CD4-positive, alpha-beta memory T cell (primary cell): ENCODE results near the gene CYP3A7. TPM values are rescaled to one million over a fixed set of nuclear protein-coding genes. Genes with fewer than 3 reads are reported as not detected.
A peak's percentile ranks its signal among the peaks of the same experiment; 100 is the strongest.

Source experiments
- CTCF ChIA-PET: fragments of 350-600 bp; sonication (Branson Sonifier 250); formaldehyde crosslinking; loops from one replicate; lab custom pipeline; 2021; ENCODE audit warnings: inconsistent platforms; ENCODE audit not compliant: partially characterized antibody; lab: Charles Lee
- POLR2A ChIA-PET: fragments of 350-600 bp; sonication (Branson Sonifier 250); formaldehyde crosslinking; loops from one replicate; lab custom pipeline; 2021; ENCODE audit not compliant: partially characterized antibody; lab: Charles Lee
- DNase-seq, 5 donors: peaks; one replicate each; pipeline versions ENCODE4 v3.0.0 to v3.0.0-alpha.2; 2020 to 2022; ENCODE audit warnings: mixed read lengths in 1 of 5
- H3K27ac ChIP-seq: one replicate; pipeline ENCODE4 v1.7.0; 2013; ENCODE audit warnings: low read depth, low read length
- H3K27me3 ChIP-seq: 2 replicates; pipeline ENCODE4 v1.7.0; 2013; ENCODE audit warnings: mild to moderate bottlenecking, low read length, moderate library complexity; ENCODE audit not compliant: insufficient read depth
- H3K36me3 ChIP-seq: 2 replicates; pipeline ENCODE4 v1.7.0; 2013; ENCODE audit warnings: mild to moderate bottlenecking, low read length, moderate library complexity; ENCODE audit not compliant: insufficient read depth
- H3K4me1 ChIP-seq: 2 replicates; pipeline ENCODE4 v1.7.0; 2013; ENCODE audit warnings: mild to moderate bottlenecking, low read length, moderate library complexity; ENCODE audit not compliant: insufficient read depth
- H3K4me3 ChIP-seq, 2 donors: one replicate each; pipeline ENCODE4 v1.7.0; 2013; ENCODE audit warnings: low read length in 2 of 2, mild to moderate bottlenecking in 1 of 2
- H3K9me3 ChIP-seq, 2 donors: one replicate each; pipeline ENCODE4 v1.7.0; 2013; ENCODE audit warnings: low read length in 2 of 2, control low read depth in 1 of 2; ENCODE audit not compliant: control insufficient read depth in 1 of 2
- H3K27ac Mint-ChIP-seq, 7 donors: one replicate each; pipeline ENCODE4 v1.8.0; 2020 to 2021; ENCODE audit warnings: mixed read lengths in 7 of 7, mild to moderate bottlenecking in 6 of 7, inconsistent platforms in 3 of 7, moderate library complexity in 3 of 7
- H3K27me3 Mint-ChIP-seq, 2 donors: one replicate each; pipeline ENCODE4 v1.8.0; 2020 to 2021; ENCODE audit warnings: mixed read lengths in 2 of 2
- H3K36me3 Mint-ChIP-seq, 2 donors: one replicate each; pipeline ENCODE4 v1.8.0; 2020 to 2021; ENCODE audit warnings: mixed read lengths in 2 of 2, inconsistent platforms in 1 of 2, mild to moderate bottlenecking in 1 of 2
- H3K4me1 Mint-ChIP-seq, 4 donors: one replicate each; pipeline ENCODE4 v1.8.0; 2020 to 2021; ENCODE audit warnings: mixed read lengths in 4 of 4, mild to moderate bottlenecking in 1 of 4
- H3K4me3 Mint-ChIP-seq, 8 donors: one replicate each; pipeline ENCODE4 v1.8.0; 2020 to 2021; ENCODE audit warnings: mixed read lengths in 8 of 8, mild to moderate bottlenecking in 7 of 8, moderate library complexity in 6 of 8, inconsistent platforms in 3 of 8
- H3K9me3 Mint-ChIP-seq, 8 donors: one replicate each; pipeline ENCODE4 v1.8.0; 2020 to 2021; ENCODE audit warnings: mixed read lengths in 8 of 8, mild to moderate bottlenecking in 5 of 8, inconsistent platforms in 3 of 8, moderate library complexity in 1 of 8
- intact Hi-C: fragments of 100-400 bp; cut with micrococcal nuclease; formaldehyde crosslinking; loops from one replicate; pipeline ENCODE4 v1.15.1; 2023
- polyA plus RNA-seq, 2 donors: library from polyadenylated mRNA; unstranded; fragments of 300-500 nt; fragmentation: Illumina TruSeq; gene quantifications; one replicate each; pipeline ENCODE4 v1.2.3, GENCODE V29; 2021
- total RNA-seq, 2 experiments: library from RNA; stranded (reverse); gene quantifications; one replicate each; pipeline ENCODE4 v1.2.3, GENCODE V29; 2021

The CYP3A7 gene
- total and polyA plus RNA-seq, 4 experiments from 2014 or later: 0.07 TPM; not detected in 3

DNA sequence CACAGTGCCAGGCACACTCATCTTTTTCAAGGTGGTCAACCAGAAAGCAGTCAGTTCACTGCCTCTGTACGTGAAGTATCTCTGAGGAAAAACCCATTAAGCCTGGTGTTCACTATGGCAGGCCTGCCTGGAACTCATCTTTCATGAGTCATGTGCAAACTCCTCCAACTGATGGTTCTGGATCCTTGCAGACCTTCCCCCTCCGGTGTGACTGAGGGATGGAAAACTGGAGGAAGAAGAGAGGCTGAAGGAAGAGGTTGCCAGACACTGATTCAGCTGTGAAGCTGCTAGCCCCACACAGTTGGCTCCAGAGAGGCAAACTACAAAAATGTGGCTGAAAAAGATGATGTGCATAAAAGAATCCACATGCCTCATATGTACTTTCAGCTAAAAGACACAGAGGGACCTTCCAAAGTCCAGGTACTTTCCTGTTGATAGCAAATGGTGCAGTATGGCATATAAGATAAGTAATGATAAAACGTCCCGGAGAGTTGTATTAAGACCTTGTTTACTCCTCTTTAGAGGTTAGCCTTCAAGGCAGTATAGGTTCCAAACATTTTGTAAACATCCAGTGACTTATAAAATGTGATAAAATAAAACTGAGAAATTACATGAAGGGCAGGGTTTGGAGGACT lies 57.9 kb downstream of the CYP3A7 start:
- no peak overlapping the region for H3K27ac ChIP-seq
- H3K4me3 ChIP-seq: no peak overlapping the region
- no peak for DNase-seq
- no peaks in the 10 kb centered on the region for H3K9me3 ChIP-seq
- Mint-ChIP-seq H3K4me1 (peaks cover 11 to 26% (median 17%) of the 10 kb centered on the region in 4 donors), H3K9me3 (peaks cover 0 to 3% (median 0%) of the 10 kb centered on the region in 8 donors), H3K4me3 (no peak overlapping the region), H3K27ac (peak overlapping the region in 1 of 7 donors; percentile 29), H3K36me3 (peaks cover 2 to 18% of the 10 kb centered on the region in 2 donors), H3K27me3 (peaks cover 0 to 5% of the 10 kb centered on the region in 2 donors)
- ChIA-PET POLR2A (no interaction called here), CTCF (no interaction called here)
- peaks cover 6% of the 10 kb centered on the region for H3K4me1 ChIP-seq
- no peaks in the 10 kb centered on the region for H3K36me3 ChIP-seq
- H3K27me3 ChIP-seq: no peaks in the 10 kb centered on the region
- intact Hi-C loops: no loop called here

DNA sequence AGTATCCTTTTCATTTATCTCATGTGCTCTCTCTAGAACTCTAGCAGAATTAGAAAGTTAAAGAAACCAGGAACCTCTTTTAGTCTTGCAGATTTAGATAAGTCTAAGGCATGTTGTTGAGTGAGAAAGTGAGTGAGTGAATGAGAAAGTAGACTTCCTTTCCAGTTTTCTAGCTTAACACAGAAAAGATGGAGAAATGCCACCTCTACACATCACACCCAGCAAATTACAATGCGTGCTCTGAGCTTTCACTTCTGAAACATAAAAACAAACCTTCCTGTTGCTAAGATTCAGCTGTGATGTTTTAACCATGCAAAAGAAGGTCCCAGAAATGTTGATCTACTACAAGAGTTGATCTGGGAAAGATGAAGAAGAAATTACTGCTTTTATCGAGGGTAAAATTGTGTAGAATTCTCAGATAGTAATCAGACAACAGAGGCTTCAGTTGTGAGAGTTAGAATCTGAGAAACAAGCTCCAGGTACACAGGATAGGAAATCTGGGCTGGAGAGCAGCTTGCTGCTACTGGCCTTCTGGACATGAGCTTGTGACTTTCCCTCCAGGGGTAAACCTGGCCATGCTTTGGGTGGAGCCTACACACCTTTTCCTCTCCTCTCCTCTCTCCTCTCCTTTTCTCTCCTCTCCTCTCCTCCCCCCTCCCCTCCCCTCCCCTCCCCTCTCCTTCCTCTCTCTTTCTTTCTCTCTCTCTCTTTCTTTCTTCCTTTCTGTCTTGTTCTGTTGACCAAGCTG lies 59.8 kb downstream of the CYP3A7 start:
- Mint-ChIP-seq H3K27me3 (peaks cover 0 to under 1% of the 10 kb centered on the region in 2 donors), H3K4me3 (peak overlapping the region in 6 of 8 donors; percentile 14 to 58 (median 36))
- POLR2A ChIA-PET: no interaction called here

DNA sequence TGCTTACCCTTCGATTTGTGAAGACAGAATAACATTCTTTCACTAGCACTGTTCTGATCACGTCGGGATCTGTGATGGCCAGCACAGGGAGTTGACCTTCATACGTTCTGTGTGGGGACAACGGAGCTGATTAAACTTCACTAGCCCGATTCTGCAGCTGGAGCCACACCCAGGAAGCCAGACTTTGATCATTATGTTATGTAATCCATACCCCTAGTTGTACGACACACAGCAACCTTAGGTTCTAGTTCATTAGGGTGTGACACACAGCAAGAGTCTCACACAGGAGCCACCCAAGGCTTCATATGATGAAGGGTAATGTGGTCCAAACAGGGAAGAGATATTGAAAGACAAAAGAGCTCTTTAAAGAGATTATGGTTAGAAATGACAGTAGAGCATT lies 62.4 kb downstream of the CYP3A7 start:
- H3K36me3 ChIP-seq: no peaks in the 10 kb centered on the region
- ChIA-PET CTCF (no interaction called here), POLR2A (no interaction called here)
- H3K4me3 ChIP-seq: no peak overlapping the region
- Mint-ChIP-seq H3K4me3 (no peak overlapping the region), H3K4me1 (peaks cover 11 to 26% (median 17%) of the 10 kb centered on the region in 4 donors), H3K27ac (peak overlapping the region in 2 of 7 donors; percentile 41 to 54), H3K27me3 (no peaks in the 10 kb centered on the region), H3K9me3 (no peaks in the 10 kb centered on the region), H3K36me3 (peaks cover 0 to 7% of the 10 kb centered on the region in 2 donors)
- H3K4me1 ChIP-seq: peaks cover 6% of the 10 kb centered on the region
- intact Hi-C loops: no loop called here
- H3K27me3 ChIP-seq: no peaks in the 10 kb centered on the region
- no peak overlapping the region for H3K27ac ChIP-seq
- H3K9me3 ChIP-seq: no peaks in the 10 kb centered on the region
- no peak for DNase-seq

More for the DNA sequence above, 59.8 kb downstream of the CYP3A7 start:
- intact Hi-C loops: no loop called here
- peaks cover 6% of the 10 kb centered on the region for H3K4me1 ChIP-seq
- Mint-ChIP-seq H3K4me1 (peaks cover 11 to 26% (median 17%) of the 10 kb centered on the region in 4 donors), H3K9me3 (no peaks in the 10 kb centered on the region), H3K27ac (peak overlapping the region in 6 of 7 donors; percentile 54 to 96 (median 73)), H3K36me3 (peaks cover 0 to 5% of the 10 kb centered on the region in 2 donors)
- DNase-seq: peak in 1 of 5 donors; percentile 5
- H3K36me3 ChIP-seq: no peaks in the 10 kb centered on the region
- CTCF ChIA-PET: no interaction called here
- H3K9me3 ChIP-seq: no peaks in the 10 kb centered on the region
- no peak overlapping the region for H3K4me3 ChIP-seq
- H3K27me3 ChIP-seq: no peaks in the 10 kb centered on the region
- H3K27ac ChIP-seq: no peak overlapping the region

DNA sequence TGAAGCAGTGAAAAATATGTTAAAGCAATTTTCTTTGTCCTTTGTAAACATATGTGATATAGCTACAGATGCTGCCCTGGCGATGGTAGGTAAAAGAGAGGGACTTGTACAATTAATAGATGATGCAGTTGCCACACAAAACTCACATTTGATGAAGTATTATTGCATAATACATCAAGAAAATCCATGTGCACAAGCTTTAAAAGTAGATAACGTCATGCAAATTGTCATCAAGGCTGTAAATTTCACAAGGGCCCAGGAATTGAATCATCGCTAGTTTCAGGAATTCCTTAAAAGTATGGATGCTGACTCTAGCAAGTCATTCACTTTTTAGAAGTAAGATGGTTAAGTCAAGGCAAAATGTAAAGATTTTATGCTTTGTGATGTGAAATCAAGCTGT lies 65.2 kb downstream of the CYP3A7 start:
- no peak overlapping the region for H3K4me3 ChIP-seq
- intact Hi-C loops: no loop called here
- no peak for DNase-seq
- Mint-ChIP-seq H3K27me3 (no peaks in the 10 kb centered on the region), H3K4me3 (no peak overlapping the region), H3K36me3 (peaks cover 2 to 21% of the 10 kb centered on the region in 2 donors), H3K9me3 (no peaks in the 10 kb centered on the region), H3K4me1 (peaks cover 3 to 15% (median 6%) of the 10 kb centered on the region in 4 donors), H3K27ac (no peak overlapping the region)
- H3K27ac ChIP-seq: no peak overlapping the region
- no peaks in the 10 kb centered on the region for H3K9me3 ChIP-seq
- POLR2A ChIA-PET: no interaction called here
- CTCF ChIA-PET: no interaction called here
- peaks cover 1% of the 10 kb centered on the region for H3K4me1 ChIP-seq
- no peaks in the 10 kb centered on the region for H3K27me3 ChIP-seq
- H3K36me3 ChIP-seq: no peaks in the 10 kb centered on the region

DNA sequence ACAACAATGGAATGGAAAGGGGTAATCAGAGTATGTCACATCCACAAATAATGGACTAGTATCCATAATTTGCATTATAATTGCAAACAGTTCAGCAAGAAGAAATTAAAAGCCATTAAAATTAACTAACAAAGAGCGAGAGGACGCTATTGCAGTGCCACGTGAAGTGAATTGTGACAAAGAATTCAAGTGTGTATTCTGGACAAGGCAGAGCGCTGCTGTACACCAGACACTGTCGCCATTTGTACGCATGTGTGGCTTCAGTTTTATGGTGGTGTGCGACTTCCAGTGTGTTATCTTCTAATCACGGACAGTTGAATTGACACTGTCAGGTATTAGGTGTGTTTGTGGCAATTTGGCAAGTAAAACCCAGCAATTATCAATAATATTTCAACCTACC lies 66.5 kb downstream of the CYP3A7 start:
- intact Hi-C loops: no loop called here
- Mint-ChIP-seq H3K27ac (peak overlapping the region in 1 of 7 donors; percentile 65), H3K36me3 (peaks cover 8 to 32% of the 10 kb centered on the region in 2 donors), H3K4me3 (no peak overlapping the region), H3K27me3 (no peaks in the 10 kb centered on the region), H3K4me1 (peaks cover 0 to 3% (median 1%) of the 10 kb centered on the region in 4 donors), H3K9me3 (no peaks in the 10 kb centered on the region)
- ChIA-PET POLR2A (no interaction called here), CTCF (no interaction called here)
- H3K4me3 ChIP-seq: no peak overlapping the region
- no peaks in the 10 kb centered on the region for H3K27me3 ChIP-seq
- no peaks in the 10 kb centered on the region for H3K9me3 ChIP-seq
- no peak overlapping the region for H3K27ac ChIP-seq
- H3K4me1 ChIP-seq: no peaks in the 10 kb centered on the region
- no peak for DNase-seq
- no peaks in the 10 kb centered on the region for H3K36me3 ChIP-seq

DNA sequence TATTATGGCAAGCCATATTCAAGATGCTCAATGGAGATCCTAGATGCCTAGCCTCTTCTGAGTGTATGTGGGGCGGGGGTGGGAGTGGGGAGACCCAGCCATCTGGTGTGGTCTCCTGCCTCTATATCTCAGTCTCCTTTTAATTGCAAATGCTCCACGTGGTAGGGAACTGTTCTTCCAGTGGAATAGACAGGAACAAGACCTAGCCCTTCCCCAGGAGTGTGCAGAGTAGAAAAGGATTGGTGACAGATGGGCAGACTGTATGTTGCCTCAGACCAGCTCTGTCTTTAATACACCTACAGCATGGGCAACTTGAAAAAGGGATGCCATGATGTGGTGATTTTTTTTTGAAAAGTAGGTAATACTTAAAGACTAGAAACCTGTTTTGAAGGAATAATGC lies 67.8 kb downstream of the CYP3A7 start:
- peaks cover 17 to 41% of the 10 kb centered on the region in 2 donors for H3K36me3 Mint-ChIP-seq
- Histone ChIP-seq H3K4me1 (no peaks in the 10 kb centered on the region), H3K27ac (no peak overlapping the region), H3K27me3 (no peaks in the 10 kb centered on the region), H3K4me3 (no peak overlapping the region), H3K9me3 (no peaks in the 10 kb centered on the region), H3K36me3 (no peaks in the 10 kb centered on the region)
- intact Hi-C loops: no loop called here
- no peak for DNase-seq
- H3K27ac Mint-ChIP-seq: no peak overlapping the region
- no peaks in the 10 kb centered on the region for H3K27me3 Mint-ChIP-seq
- H3K4me1 Mint-ChIP-seq: no peaks in the 10 kb centered on the region
- H3K9me3 Mint-ChIP-seq: no peaks in the 10 kb centered on the region
- H3K4me3 Mint-ChIP-seq: no peak overlapping the region
- ChIA-PET POLR2A (no interaction called here), CTCF (no interaction called here)

DNA sequence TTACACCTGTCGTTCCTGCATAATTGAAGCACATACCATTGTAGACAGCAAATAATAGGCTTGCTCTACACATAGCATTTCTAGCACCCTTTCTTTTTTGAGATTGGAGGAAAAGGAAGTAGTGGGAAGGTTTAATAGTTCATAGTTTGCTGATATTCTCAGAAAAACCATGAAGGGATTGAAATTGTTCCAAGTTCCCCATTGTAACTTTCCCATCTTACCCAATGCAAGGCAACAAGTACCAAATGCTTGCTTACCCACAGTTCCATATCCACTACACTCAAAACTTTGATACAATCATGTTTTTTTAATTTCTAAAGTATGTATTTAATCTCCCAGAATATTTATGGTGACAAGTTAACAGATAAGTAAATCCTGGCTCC lies 69.0 kb downstream of the CYP3A7 start:
- intact Hi-C loops: no loop called here

More for the DNA sequence above, 69.0 kb downstream of the CYP3A7 start:
- H3K27ac Mint-ChIP-seq: no peak overlapping the region
- H3K4me1 ChIP-seq: no peaks in the 10 kb centered on the region
- H3K27ac ChIP-seq: no peak overlapping the region
- H3K27me3 Mint-ChIP-seq: no peaks in the 10 kb centered on the region
- CTCF ChIA-PET: no interaction called here
- no peaks in the 10 kb centered on the region for H3K9me3 Mint-ChIP-seq
- peaks cover 20 to 48% of the 10 kb centered on the region in 2 donors for H3K36me3 Mint-ChIP-seq
- H3K27me3 ChIP-seq: no peaks in the 10 kb centered on the region
- H3K9me3 ChIP-seq: no peaks in the 10 kb centered on the region
- POLR2A ChIA-PET: no interaction called here
- H3K4me3 ChIP-seq: no peak overlapping the region
- no peak overlapping the region for H3K4me3 Mint-ChIP-seq
- H3K4me1 Mint-ChIP-seq: no peaks in the 10 kb centered on the region
- H3K36me3 ChIP-seq: no peaks in the 10 kb centered on the region
- no peak for DNase-seq
